ENCODE measurements around the gene MGAT4A.

Gene MGAT4A

DNA sequence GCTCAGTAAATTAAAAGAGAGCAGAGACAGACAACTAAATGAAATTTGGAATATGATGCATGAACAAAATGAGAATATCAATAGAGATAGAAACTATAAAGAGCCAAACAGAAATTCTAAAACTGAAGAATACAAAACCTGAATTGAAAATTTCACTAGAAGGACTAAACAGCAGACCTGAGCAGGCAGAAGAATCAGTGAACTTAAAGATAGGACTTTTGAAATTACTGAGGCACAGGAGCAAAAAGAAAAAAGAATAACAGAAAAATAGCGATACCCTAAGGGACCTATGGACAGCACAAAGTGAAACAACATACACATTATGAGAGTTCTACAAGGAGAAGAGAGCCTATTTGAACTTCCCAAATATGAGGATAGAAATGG, 80.9 kb downstream of the MGAT4A start:
- DNase-seq = no peak

GRCh38 chr2:98649135-98649991, 81.6 kb downstream of the MGAT4A start:
- peak; percentile 53 to 58 for DNase-seq

DNA sequence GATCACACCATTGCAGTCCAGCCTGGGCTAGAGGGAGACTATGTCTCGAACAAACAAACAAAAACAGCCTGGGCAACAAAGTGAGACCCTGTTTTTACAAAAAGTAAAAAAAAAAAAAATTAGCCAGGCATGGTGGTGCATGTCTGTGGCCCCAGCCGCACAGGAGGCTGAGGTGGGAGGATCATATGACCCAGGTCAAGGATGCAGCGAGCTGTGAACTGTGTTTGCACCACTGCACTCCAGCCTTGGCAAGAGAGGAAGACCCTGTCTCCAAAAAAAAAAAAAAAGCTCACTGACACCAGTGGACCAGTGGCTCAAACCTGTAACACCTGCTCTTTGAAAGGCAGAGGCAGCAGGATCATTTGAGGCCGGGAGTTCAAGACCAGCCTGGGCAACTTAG, 82.5 kb downstream of the MGAT4A start:
- DNase-seq = no peak

GRCh38 chr2:98647636-98648035, 83.3 kb downstream of the MGAT4A start:
- DNase-seq = no peak

- no peak for DNase-seq
These were observed 87.3 kb downstream of the MGAT4A start for GRCh38 chr2:98643496-98644100.

DNA sequence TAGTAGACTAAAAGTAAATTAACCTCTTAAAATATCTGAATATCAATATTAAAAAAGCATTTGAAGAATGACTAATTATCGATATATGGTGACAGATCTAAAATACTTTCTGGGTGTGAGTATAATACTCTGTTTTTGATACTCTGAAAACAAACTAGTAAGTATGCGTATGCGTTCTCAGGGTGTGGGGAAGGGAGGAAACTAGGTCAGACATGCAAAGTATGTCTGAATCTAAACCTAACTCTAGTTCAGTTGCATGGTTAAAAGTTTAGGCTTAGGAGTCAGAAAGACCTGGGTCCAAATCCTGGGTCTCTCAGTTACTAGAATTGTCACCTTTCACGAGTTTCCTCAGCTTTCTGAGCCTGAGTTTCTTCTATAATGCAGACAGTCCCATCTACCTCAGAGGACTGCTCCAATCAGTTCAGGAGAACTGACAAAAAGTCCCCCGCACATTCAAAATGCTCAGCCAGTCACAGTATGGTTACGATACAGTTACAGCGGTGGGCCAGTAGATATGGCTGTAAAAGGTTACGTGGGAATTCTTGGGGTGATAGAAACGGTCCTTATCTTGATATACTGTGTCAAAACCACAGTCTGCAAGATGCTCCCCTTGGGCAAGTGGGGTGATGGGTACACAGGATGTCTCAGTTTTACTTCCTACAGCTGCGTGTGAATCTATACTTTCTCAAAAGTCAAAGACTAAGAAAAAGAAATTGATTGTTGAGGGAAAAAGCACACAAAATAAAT, 93.4 kb downstream of the MGAT4A start:
- no peak for DNase-seq

- peak; percentile 10 to 22 for DNase-seq
These were observed 96.4 kb downstream of the MGAT4A start for GRCh38 chr2:98634406-98635092.

- DNase-seq = no peak
These were observed 98.6 kb downstream of the MGAT4A start for GRCh38 chr2:98632351-98632750.

DNA sequence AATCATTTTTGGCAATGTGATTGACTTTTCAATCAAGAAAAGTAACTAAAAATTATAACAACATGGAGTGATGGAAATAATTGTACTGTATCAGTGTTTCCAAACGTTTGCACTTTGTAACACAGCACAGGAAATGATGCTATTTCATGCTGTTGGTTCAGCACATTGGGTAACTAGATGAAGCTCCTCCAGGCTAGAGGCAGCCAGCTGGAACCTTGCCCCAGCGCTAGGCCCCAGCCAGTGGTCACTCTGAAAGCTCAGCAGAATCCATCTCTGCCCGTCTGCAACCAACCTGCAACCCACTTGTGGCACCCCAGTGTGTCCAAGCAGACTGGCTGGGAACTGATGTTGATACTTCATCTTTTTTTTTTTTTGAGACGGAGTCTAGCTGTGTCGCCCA, 107.3 kb downstream of the MGAT4A start:
- DNase-seq = no peak

DNA sequence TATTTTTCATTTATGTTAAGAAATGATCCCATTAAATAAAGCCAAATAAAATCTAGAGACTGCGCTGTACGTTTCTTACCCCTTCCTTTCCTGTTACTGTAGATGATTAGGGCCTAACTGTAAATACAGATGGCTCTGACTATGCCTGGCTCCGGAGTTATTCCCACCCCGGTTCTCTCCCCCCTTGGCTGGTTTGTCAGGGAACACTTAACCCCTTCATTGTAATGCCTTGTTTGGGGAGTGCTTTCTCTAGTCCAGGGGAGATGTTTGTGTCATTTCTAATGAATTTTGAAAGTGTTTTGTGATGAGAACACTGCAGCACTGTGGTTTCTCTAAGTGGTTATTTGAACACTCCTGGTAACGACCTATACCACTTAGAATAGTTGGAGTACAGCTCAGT, 113.8 kb downstream of the MGAT4A start:
- DNase-seq = no peak

- no peak for DNase-seq
These were observed 115.5 kb downstream of the MGAT4A start for GRCh38 chr2:98615481-98615880.

DNA sequence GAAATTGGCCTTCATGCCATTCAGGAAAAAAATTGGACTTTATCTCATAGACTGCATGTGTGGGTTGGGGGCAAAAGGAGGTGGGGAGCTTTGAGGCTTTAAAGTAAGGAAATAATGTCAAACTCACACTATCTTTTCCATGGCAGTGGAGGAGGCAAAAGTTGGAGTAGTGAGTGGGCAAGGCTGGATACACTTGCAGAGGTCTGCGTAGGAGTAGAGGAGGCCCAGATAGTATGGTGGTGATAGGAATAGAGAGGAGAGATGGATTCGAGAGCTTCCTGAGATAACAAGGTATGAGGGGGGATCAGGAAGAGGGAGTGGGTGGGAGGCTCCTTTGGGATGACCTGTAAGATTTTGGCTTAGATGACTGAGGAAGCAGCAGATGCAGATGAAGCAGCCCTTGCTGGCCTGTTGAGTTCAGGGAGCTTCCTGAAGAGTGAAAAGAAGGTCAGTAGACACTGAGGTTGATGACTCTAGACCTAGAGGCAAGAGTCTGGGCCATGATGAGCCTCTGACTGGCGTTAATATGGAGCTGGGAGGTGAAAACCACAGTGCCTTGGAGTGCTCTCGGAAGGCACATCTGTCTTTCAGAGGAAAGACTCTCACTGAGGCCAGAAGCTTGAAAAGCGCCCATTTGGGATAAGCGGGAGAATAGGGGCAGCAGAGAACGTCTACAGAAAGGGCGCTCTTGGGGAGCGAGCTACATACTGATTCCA, 116.8 kb downstream of the MGAT4A start:
- no peak for DNase-seq

GRCh38 chr2:98608962-98609604, 121.8 kb downstream of the MGAT4A start:
- no peak for DNase-seq

DNA sequence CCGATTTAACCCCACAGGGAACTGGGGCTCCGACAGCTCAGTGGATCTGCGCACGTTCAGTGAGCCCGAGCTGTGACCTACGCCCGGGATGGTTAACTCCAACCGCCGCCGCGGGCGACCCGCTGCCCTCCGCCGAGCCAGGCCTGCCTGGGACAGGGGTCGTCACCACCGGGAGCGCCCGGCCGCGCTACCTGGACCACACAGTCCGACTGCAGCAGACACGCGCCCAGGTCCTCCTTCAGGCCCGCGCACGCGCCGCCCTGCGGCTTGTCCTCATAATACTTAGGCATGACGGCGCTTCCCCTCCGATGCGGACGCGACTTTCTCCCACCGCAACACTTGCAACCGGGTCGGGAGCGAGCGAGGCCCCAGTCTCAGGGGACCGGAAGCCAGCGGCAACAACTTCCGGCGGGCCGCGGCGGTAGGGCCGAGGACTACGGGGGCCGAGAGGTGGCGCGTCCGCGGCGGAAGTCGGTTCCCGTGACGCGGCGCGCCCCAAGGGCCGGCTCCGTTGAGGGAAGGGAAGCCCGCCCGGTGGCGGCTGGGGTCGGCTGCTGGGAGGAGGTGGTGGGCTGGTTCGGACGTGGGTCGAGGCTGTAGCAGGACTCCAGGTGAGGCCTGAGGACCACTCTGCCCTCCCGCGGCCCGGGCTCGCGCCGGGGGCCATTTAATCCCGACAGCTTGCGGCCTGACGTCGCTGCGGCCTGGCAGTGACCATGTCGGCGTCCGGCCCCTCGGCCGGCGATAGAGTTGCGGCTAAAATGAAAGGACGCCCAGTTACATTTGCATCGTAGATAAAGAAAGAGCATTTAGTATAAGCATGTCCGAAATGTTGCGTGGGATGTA, 122.6 kb downstream of the MGAT4A start, which contains the start of the genes COA5 and UNC50:
Gene COA5, minus strand, starts transcription at position 397 of the 846 bp plus-strand sequence. Its CDS starts 107 bp downstream, at position 290.
Gene UNC50, plus strand, starts transcription at position 474 of the 846 bp plus-strand sequence. CDS start 1,171 bp downstream, outside the sequence.
- DNase-seq = peak; percentile 81 to 83

- DNase-seq = no peak
These were observed 123.2 kb downstream of the MGAT4A start for GRCh38 chr2:98607741-98608115.

DNA sequence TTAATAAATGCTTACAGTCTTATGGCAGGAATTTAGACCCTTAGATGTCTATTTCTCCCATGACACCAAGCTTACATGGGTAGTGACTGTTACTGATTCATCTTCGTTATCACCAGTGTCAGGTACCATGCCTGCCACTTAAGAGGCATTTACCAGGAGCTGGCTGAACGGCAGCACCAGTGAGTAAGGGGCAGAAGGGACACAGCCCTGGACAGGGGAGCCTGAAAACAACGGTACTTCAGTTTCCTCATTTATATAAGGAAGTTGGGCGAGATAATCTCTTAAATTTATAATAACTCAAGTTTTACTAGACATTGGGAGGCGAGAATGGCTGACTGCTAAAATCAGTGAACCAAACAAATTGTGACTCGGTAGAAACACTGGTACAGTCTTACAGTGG, 123.8 kb downstream of the MGAT4A start:
- no peak for DNase-seq

DNA sequence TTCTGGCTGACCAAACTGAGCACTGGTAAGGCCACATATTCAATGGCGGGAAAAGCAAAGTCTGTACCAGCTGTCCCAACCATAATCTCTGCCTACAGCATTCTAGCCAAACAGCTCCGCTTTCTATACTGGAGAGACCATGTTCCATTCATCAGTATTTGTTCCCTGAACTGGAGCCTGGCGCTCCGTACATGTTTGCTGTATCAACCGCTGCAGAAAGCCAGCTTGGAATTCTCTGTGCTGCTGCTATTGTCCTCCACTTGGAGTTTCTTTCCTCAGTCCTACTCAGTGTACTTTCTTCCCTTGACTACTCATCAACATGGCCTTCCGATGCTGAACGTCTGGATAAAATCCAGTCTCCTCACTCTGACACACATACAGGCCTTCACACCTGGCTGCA, 124.5 kb downstream of the MGAT4A start:
- no peak for DNase-seq

DNA sequence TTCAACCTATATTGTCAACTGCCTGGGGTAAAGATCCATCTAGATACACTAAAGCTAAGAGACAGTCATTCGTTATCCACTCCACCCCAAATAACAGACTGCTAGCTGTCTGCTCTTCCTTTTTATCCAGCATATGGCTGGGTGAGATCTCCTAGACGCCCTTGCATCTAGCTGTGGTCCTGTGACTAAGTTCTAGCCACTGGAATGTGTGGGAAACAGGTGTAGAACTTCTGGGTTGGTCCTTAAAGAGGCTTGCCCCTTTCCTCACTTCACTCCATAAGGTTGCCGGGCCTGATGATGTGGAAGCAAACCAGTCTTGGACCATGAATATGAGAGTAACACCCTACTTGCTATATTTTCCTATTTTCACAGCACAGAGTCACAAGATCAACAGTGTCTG, 125.9 kb downstream of the MGAT4A start:
- no peak for DNase-seq

- DNase-seq = no peak
These were observed 126.4 kb downstream of the MGAT4A start for GRCh38 chr2:98604547-98604946.

DNA sequence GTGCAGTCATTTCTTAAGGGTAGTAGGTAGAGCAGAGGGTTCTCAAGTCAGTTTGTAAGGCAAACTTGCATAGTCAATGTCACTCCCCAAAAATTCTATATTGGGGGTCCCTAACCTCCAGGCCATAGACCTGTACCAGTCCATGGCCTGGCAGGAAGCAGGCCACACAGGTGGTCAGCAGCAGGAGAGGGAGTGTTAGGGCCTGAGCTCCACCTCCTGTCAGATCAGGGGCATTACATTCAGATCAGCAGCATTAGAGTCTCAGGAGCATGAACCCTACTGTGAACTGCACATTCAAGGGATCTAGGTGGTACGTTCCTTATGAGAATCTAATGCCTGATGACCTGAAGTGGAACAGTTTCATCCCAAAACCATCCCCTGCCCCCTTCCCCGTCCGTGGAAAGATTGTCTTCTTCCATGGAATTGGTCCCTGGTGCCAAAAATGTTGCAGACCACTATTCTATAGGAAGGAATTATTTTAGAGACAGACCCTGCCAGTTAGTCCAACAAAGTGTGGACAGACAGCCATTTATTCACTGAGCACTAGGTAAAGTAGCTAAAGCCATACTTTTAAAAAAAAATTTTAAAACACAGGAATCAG, 129.3 kb downstream of the MGAT4A start:
- DNase-seq = peak; percentile 51 to 57
